Gastrocnemius medialis (tissue), 4 donors: ENCODE results near the gene ST14.

Source experiments
- CTCF ChIP-seq, 5 experiments: fragments of 450-650 bp in 3 of 5; fragments of 200-600 bp in 2 of 5; sonication (generic) in 2 of 5; IDR thresholded peaks in 4 of 5; conservative IDR thresholded peaks in 1 of 5; 1 replicate in 4 of 5; 2 replicates in 1 of 5; pipeline ENCODE4 v1.5.1; 2016 to 2019; ENCODE audit warnings: antibody characterized with exemption in 5 of 5, mild to moderate bottlenecking in 3 of 5, moderate library complexity in 3 of 5
- POLR2A ChIP-seq, 2 donors: fragments of 450-650 bp; IDR thresholded peaks; one replicate each; pipeline ENCODE4 v1.6.1; 2017; ENCODE audit warnings: antibody characterized with exemption in 2 of 2, mild to moderate bottlenecking in 2 of 2, moderate library complexity in 2 of 2

- TF ChIP-seq CTCF (IDR thresholded peaks at IDR 0.05 in 4 of 5, conservative IDR thresholded peaks at IDR 0.05 in 1 of 5) (no peak), POLR2A (IDR thresholded peaks at IDR 0.05) (no peak)
These were observed 4.6 kb downstream of the ST14 start for GRCh38 chr11:130164221-130164570.
